Naive thymus-derived CD4-positive, alpha-beta T cell (primary cell): Measurements from ENCODE around the gene ASB7. TPM values are rescaled to one million over a fixed set of nuclear protein-coding genes. Genes with fewer than 3 reads are reported as not detected.

Source experiments
- ATAC-seq: fragments of 150-1000 bp; cut with Tn5 transposase; 2 replicates; pipeline ENCODE4 v1.10.0; 2021; ENCODE audit warnings: mild to moderate bottlenecking, moderate library complexity
- CTCF ChIA-PET: fragments of 350-600 bp; sonication (Branson Sonifier 250); formaldehyde crosslinking; loops from one replicate; lab custom pipeline; 2021; ENCODE audit warnings: antibody characterized with exemption; lab: Charles Lee
- POLR2A ChIA-PET: fragments of 350-600 bp; sonication (Branson Sonifier 250); formaldehyde crosslinking; loops from one replicate; lab custom pipeline; 2021; ENCODE audit warnings: antibody characterized with exemption, inconsistent platforms; lab: Charles Lee
- DNase-seq, 9 donors: peaks; one replicate each; pipeline versions ENCODE4 v3.0.0 to v3.0.0-alpha.2; 2020 to 2022; ENCODE audit warnings: mixed read lengths in 1 of 9
- H3K27ac ChIP-seq: one replicate; pipeline ENCODE4 v1.7.0; 2013; ENCODE audit warnings: mild to moderate bottlenecking, low read depth, low read length, moderate library complexity
- H3K27me3 ChIP-seq, 2 donors: one replicate each; pipeline ENCODE4 v1.7.0; 2013; ENCODE audit warnings: low read length in 2 of 2, mild to moderate bottlenecking in 2 of 2, moderate library complexity in 2 of 2; ENCODE audit not compliant: control insufficient read depth in 2 of 2, insufficient read depth in 2 of 2
- H3K36me3 ChIP-seq, 3 experiments: 1 replicate in 2 of 3; 2 replicates in 1 of 3; pipeline ENCODE4 v1.7.0; 2013; ENCODE audit warnings: low read length in 3 of 3, mild to moderate bottlenecking in 3 of 3, moderate library complexity in 1 of 3; ENCODE audit not compliant: insufficient read depth in 3 of 3, control insufficient read depth in 2 of 3
- H3K4me1 ChIP-seq, 2 donors: one replicate each; pipeline ENCODE4 v1.7.0; 2013; ENCODE audit warnings: low read length in 2 of 2, mild to moderate bottlenecking in 2 of 2, moderate library complexity in 1 of 2; ENCODE audit not compliant: control insufficient read depth in 2 of 2, insufficient read depth in 2 of 2
- H3K4me3 ChIP-seq: 2 replicates; pipeline ENCODE4 v1.7.0; 2013; ENCODE audit warnings: mild to moderate bottlenecking, low read length
- H3K9me3 ChIP-seq, 3 experiments: 1 replicate in 2 of 3; 2 replicates in 1 of 3; pipeline ENCODE4 v1.7.0; 2013; ENCODE audit warnings: low read length in 3 of 3; ENCODE audit not compliant: control insufficient read depth in 2 of 3
- H3K27ac Mint-ChIP-seq, 9 donors: one replicate each; pipeline ENCODE4 v1.8.0; 2020 to 2022; ENCODE audit warnings: mixed read lengths in 9 of 9, mild to moderate bottlenecking in 8 of 9, moderate library complexity in 5 of 9, inconsistent platforms in 2 of 9
- H3K27me3 Mint-ChIP-seq, 5 donors: one replicate each; pipeline ENCODE4 v1.8.0; 2021 to 2022; ENCODE audit warnings: mixed read lengths in 5 of 5, mild to moderate bottlenecking in 1 of 5
- H3K36me3 Mint-ChIP-seq, 5 donors: one replicate each; pipeline ENCODE4 v1.8.0; 2020 to 2022; ENCODE audit warnings: mixed read lengths in 5 of 5, mild to moderate bottlenecking in 3 of 5, inconsistent platforms in 1 of 5
- H3K4me1 Mint-ChIP-seq, 7 donors: one replicate each; pipeline ENCODE4 v1.8.0; 2020 to 2022; ENCODE audit warnings: mixed read lengths in 7 of 7, mild to moderate bottlenecking in 3 of 7, inconsistent platforms in 1 of 7
- H3K4me3 Mint-ChIP-seq, 10 donors: one replicate each; pipeline ENCODE4 v1.8.0; 2020 to 2022; ENCODE audit warnings: mild to moderate bottlenecking in 10 of 10, mixed read lengths in 10 of 10, moderate library complexity in 6 of 10, inconsistent platforms in 2 of 10
- H3K9me3 Mint-ChIP-seq, 11 donors: one replicate each; pipeline ENCODE4 v1.8.0; 2020 to 2022; ENCODE audit warnings: mixed read lengths in 11 of 11, mild to moderate bottlenecking in 4 of 11, inconsistent platforms in 1 of 11, moderate library complexity in 1 of 11
- intact Hi-C, 2 donors: fragments of 100-400 bp; cut with micrococcal nuclease; formaldehyde crosslinking; loops; one replicate each; pipeline ENCODE4 v1.15.1; 2023
- polyA plus RNA-seq, 2 donors: library from polyadenylated mRNA; unstranded; fragments of 300-500 nt; fragmentation: Illumina TruSeq; gene quantifications; one replicate each; pipeline ENCODE4 v1.2.3, GENCODE V29; 2021
- total RNA-seq, 6 experiments: library from RNA in 5 of 6; stranded (reverse) in 5 of 6; gene quantifications; 1 replicate in 5 of 6; 2 replicates in 1 of 6; pipeline ENCODE4 v1.2.3 and lab custom pipeline; 2021 to 2026

The ASB7 gene
- total and polyA plus RNA-seq, 7 experiments from 2014 or later = 11.8 to 27.2 (median 17.6) TPM

GRCh38 chr15:100614336-100614735 is 11.9 kb downstream of the ASB7 start:
- Histone ChIP-seq H3K27me3 (no peaks in the 10 kb centered on the region), H3K4me1 (no peaks in the 10 kb centered on the region), H3K36me3 (peaks cover 0 to 38% (median 8%) of the 10 kb centered on the region in 3 experiments), H3K4me3 (no peak overlapping the region), H3K9me3 (no peaks in the 10 kb centered on the region), H3K27ac (no peak overlapping the region)
- POLR2A ChIA-PET = interaction anchor here (0.6 kb wide), 1 partner anchor 9 kb away, joined by 3 read pairs; no protein-coding TSS in a partner anchor
- no peak for DNase-seq
- Mint-ChIP-seq H3K36me3 (peaks cover 0 to 62% (median 20%) of the 10 kb centered on the region in 5 donors), H3K4me3 (no peak overlapping the region), H3K4me1 (peaks cover 9 to 43% (median 30%) of the 10 kb centered on the region in 7 donors), H3K27ac (peak overlapping the region in 1 of 9 donors; percentile 40), H3K27me3 (no peaks in the 10 kb centered on the region), H3K9me3 (no peaks in the 10 kb centered on the region)
- CTCF ChIA-PET = interaction anchor here (0.9 kb wide), 1 partner anchor 26 kb away, joined by 3 read pairs; no protein-coding TSS in a partner anchor
- no peak for ATAC-seq
- intact Hi-C loops = no loop called here

- H3K4me3 Mint-ChIP-seq = no peak overlapping the region
- POLR2A ChIA-PET = interaction anchor here (0.9 kb wide), 1 partner anchor 10 kb away, joined by 3 read pairs; no protein-coding TSS in a partner anchor
- no peak for ATAC-seq
- peak overlapping the region in 1 of 9 donors; percentile 9 for H3K27ac Mint-ChIP-seq
- H3K36me3 Mint-ChIP-seq = peaks cover 0 to 58% (median 20%) of the 10 kb centered on the region in 5 donors
- no peaks in the 10 kb centered on the region for H3K9me3 Mint-ChIP-seq
- no peak overlapping the region for H3K27ac ChIP-seq
- no peaks in the 10 kb centered on the region for H3K27me3 ChIP-seq
- H3K4me3 ChIP-seq = no peak overlapping the region
- DNase-seq = no peak
- CTCF ChIA-PET = interaction anchor here (0.9 kb wide), 1 partner anchor 27 kb away, joined by 3 read pairs; no protein-coding TSS in a partner anchor
- intact Hi-C loops = no loop called here
- peaks cover 11 to 38% (median 29%) of the 10 kb centered on the region in 7 donors for H3K4me1 Mint-ChIP-seq
- H3K27me3 Mint-ChIP-seq = no peaks in the 10 kb centered on the region
- H3K9me3 ChIP-seq = no peaks in the 10 kb centered on the region
- peaks cover 0 to 44% (median 8%) of the 10 kb centered on the region in 3 experiments for H3K36me3 ChIP-seq
- no peaks in the 10 kb centered on the region for H3K4me1 ChIP-seq
Measured at GRCh38 chr15:100614918-100615317, 12.5 kb downstream of the ASB7 start.

- Mint-ChIP-seq H3K27ac (peak overlapping the region in 2 of 9 donors; percentile 9 to 38), H3K36me3 (peaks cover 0 to 63% (median 22%) of the 10 kb centered on the region in 5 donors), H3K27me3 (no peaks in the 10 kb centered on the region), H3K4me3 (no peak overlapping the region), H3K9me3 (no peaks in the 10 kb centered on the region), H3K4me1 (peaks cover 11 to 38% (median 29%) of the 10 kb centered on the region in 7 donors)
- intact Hi-C loops = no loop called here
- no peaks in the 10 kb centered on the region for H3K4me1 ChIP-seq
- no peak overlapping the region for H3K27ac ChIP-seq
- peaks cover 0 to 47% (median 8%) of the 10 kb centered on the region in 3 experiments for H3K36me3 ChIP-seq
- CTCF ChIA-PET = interaction anchor here (0.6 kb wide), 1 partner anchor 10 kb away, joined by 4 read pairs; no protein-coding TSS in a partner anchor
- H3K9me3 ChIP-seq = no peaks in the 10 kb centered on the region
- DNase-seq (no peak), ATAC-seq (no peak)
- no peaks in the 10 kb centered on the region for H3K27me3 ChIP-seq
- POLR2A ChIA-PET = interaction anchor here (0.9 to 1.4 kb wide), 2 partner anchors 9 to 10 kb away, joined by 3 read pairs; no protein-coding TSS in a partner anchor
- no peak overlapping the region for H3K4me3 ChIP-seq
Measured at GRCh38 chr15:100615801-100616200, 13.4 kb downstream of the ASB7 start.

- peaks cover 0 to 41% (median 8%) of the 10 kb centered on the region in 3 experiments for H3K36me3 ChIP-seq
- CTCF ChIA-PET = interaction anchor here (1.0 kb wide), 1 partner anchor 10 kb away, joined by 3 read pairs; no protein-coding TSS in a partner anchor
Measured at GRCh38 chr15:100616700-100617099, 14.3 kb downstream of the ASB7 start.

GRCh38 chr15:100623301-100623700 is 20.9 kb downstream of the ASB7 start:
- CTCF ChIA-PET = interaction anchor here (1.6 kb wide), 1 partner anchor 386 kb away, joined by 3 read pairs; no protein-coding TSS in a partner anchor
- no peak overlapping the region for H3K27ac Mint-ChIP-seq
- no peaks in the 10 kb centered on the region for H3K27me3 Mint-ChIP-seq
- ATAC-seq (no peak), DNase-seq (no peak)
- no peaks in the 10 kb centered on the region for H3K9me3 Mint-ChIP-seq
- intact Hi-C loops = no loop called here
- POLR2A ChIA-PET = no interaction called here
- Histone ChIP-seq H3K27ac (no peak overlapping the region), H3K9me3 (no peaks in the 10 kb centered on the region), H3K36me3 (peaks cover 0 to 15% (median 0%) of the 10 kb centered on the region in 3 experiments), H3K4me3 (no peak overlapping the region), H3K27me3 (no peaks in the 10 kb centered on the region), H3K4me1 (no peaks in the 10 kb centered on the region)
- H3K4me1 Mint-ChIP-seq = peaks cover 0 to 14% (median 11%) of the 10 kb centered on the region in 7 donors
- peaks cover 0 to 32% (median 22%) of the 10 kb centered on the region in 5 donors for H3K36me3 Mint-ChIP-seq
- H3K4me3 Mint-ChIP-seq = no peak overlapping the region

More at GRCh38 chr15:100616700-100617099, 14.3 kb downstream of the ASB7 start:
- Mint-ChIP-seq H3K9me3 (no peaks in the 10 kb centered on the region), H3K4me3 (no peak overlapping the region), H3K27ac (peak overlapping the region in 3 of 9 donors; percentile 18 to 78 (median 51)), H3K27me3 (no peaks in the 10 kb centered on the region), H3K4me1 (peaks cover 11 to 38% (median 29%) of the 10 kb centered on the region in 7 donors), H3K36me3 (peaks cover 0 to 67% (median 24%) of the 10 kb centered on the region in 5 donors)
- Histone ChIP-seq H3K4me1 (no peaks in the 10 kb centered on the region), H3K27me3 (no peaks in the 10 kb centered on the region), H3K9me3 (no peaks in the 10 kb centered on the region), H3K27ac (no peak overlapping the region), H3K4me3 (no peak overlapping the region)
- intact Hi-C loops = no loop called here
- POLR2A ChIA-PET = interaction anchor here (1.4 kb wide), 1 partner anchor 8 kb away, joined by 3 read pairs; no protein-coding TSS in a partner anchor
- DNase-seq = no peak
- no peak for ATAC-seq

GRCh38 chr15:100627789-100628395 is 25.5 kb downstream of the ASB7 start:
- intact Hi-C loops = loop anchor here (1.0 to 5.0 kb wide), 4 partner anchors 245 to 629 kb away; partner anchors contain the start of gene LRRK1 (in 1 of the 2)

More at GRCh38 chr15:100627789-100628395, 25.5 kb downstream of the ASB7 start:
- peaks cover 0 to 33% (median 10%) of the 10 kb centered on the region in 3 experiments for H3K36me3 ChIP-seq
- peaks cover 17 to 46% (median 33%) of the 10 kb centered on the region in 7 donors for H3K4me1 Mint-ChIP-seq
- ATAC-seq = peak; percentile 95
- peak; percentile 26 to 73 (median 63) for DNase-seq
- H3K9me3 Mint-ChIP-seq = no peaks in the 10 kb centered on the region
- no peaks in the 10 kb centered on the region for H3K9me3 ChIP-seq
- ChIA-PET CTCF (interaction anchor here (1.2 to 1.4 kb wide), 3 partner anchors 11 to 248 kb away, joined by 3 to 8 read pairs (median 4); no protein-coding TSS in a partner anchor), POLR2A (no interaction called here)
- peak overlapping the region in 7 of 9 donors; percentile 10 to 57 (median 38) for H3K27ac Mint-ChIP-seq
- H3K4me3 Mint-ChIP-seq = no peak overlapping the region
- H3K27ac ChIP-seq = no peak overlapping the region
- peaks cover 8 to 36% (median 25%) of the 10 kb centered on the region in 5 donors for H3K36me3 Mint-ChIP-seq
- no peaks in the 10 kb centered on the region for H3K27me3 Mint-ChIP-seq
- H3K4me3 ChIP-seq = no peak overlapping the region
- no peaks in the 10 kb centered on the region for H3K4me1 ChIP-seq
- H3K27me3 ChIP-seq = no peaks in the 10 kb centered on the region
